Esophagus squamous epithelium (tissue), 5 donors: ENCODE results near the gene NLRP5. TPM values are rescaled to one million over a fixed set of nuclear protein-coding genes. Genes with fewer than 3 reads are reported as not detected.

Experiments
- DNase-seq: peaks from one replicate; lab custom pipeline; 2025; lab: John Stamatoyannopoulos, UW
- H3K27ac ChIP-seq, 4 donors: fragments of 200-600 bp; sonication (generic); one replicate each; pipeline ENCODE4 v1.5.1; 2016 to 2019; ENCODE audit warnings: mild to moderate bottlenecking in 1 of 4
- H3K27me3 ChIP-seq, 4 donors: fragments of 200-600 bp; sonication (generic); 1 replicate in 3 of 4; 2 replicates in 1 of 4; pipeline versions ENCODE4 v1.5.1 to v1.6.0; 2017 to 2021; ENCODE audit warnings: antibody characterized with exemption in 1 of 4
- H3K36me3 ChIP-seq, 3 donors: fragments of 200-600 bp; sonication (generic); one replicate each; pipeline ENCODE4 v1.5.1; 2016 to 2019
- H3K4me1 ChIP-seq, 3 donors: fragments of 200-600 bp; sonication (generic); one replicate each; pipeline ENCODE4 v1.5.1; 2017 to 2019
- H3K4me3 ChIP-seq, 4 donors: fragments of 200-600 bp; sonication (generic); 1 replicate in 3 of 4; 2 replicates in 1 of 4; pipeline ENCODE4 v1.5.1; 2016 to 2019; ENCODE audit warnings: mild to moderate bottlenecking in 2 of 4, moderate library complexity in 1 of 4
- H3K9me3 ChIP-seq, 3 donors: fragments of 200-600 bp; sonication (generic); one replicate each; pipeline ENCODE4 v1.5.1; 2016 to 2019
- CTCF ChIP-seq, 6 experiments: fragments of 450-650 bp in 4 of 6; fragments of 200-600 bp in 2 of 6; sonication (generic) in 2 of 6; IDR thresholded peaks; one replicate each; pipeline ENCODE4 v1.5.1; 2016 to 2019; ENCODE audit warnings: antibody characterized with exemption in 6 of 6, mild to moderate bottlenecking in 4 of 6, moderate library complexity in 4 of 6
- POLR2A ChIP-seq, 4 donors: fragments of 450-650 bp; IDR thresholded peaks; one replicate each; pipeline ENCODE4 v1.6.1; 2017; ENCODE audit warnings: antibody characterized with exemption in 4 of 4, mild to moderate bottlenecking in 4 of 4, moderate library complexity in 3 of 4
- WGBS, 2 donors: methylation state at CpG; one replicate each; pipeline ENCODE4 v1.1.5; 2018; 5-methylcytosine and 5-hydroxymethylcytosine counted together
- intact Hi-C: fragments of 100-400 bp; cut with DNase I; formaldehyde crosslinking; loops from one replicate; pipeline ENCODE4 v1.15.0; 2022
- total RNA-seq, 4 donors: library from RNA; depleted of rRNA; stranded (reverse); fragments of >200 nt; gene quantifications; one replicate each; pipeline ENCODE4 v1.1.0, GENCODE V29; 2016
- donor health status: DM: yes; HTN: yes; CAD: no.

Gene NLRP5
- total RNA-seq, 4 donors from 2014 or later = not detected

GRCh38 chr19:55958356-55958755, 28.2 kb upstream of the NLRP5 start:
- Histone ChIP-seq H3K9me3 (peaks cover 0 to 11% (median 0%) of the 10 kb centered on the region in 3 donors), H3K27ac (no peak overlapping the region), H3K4me3 (no peak overlapping the region), H3K4me1 (no peaks in the 10 kb centered on the region), H3K36me3 (no peaks in the 10 kb centered on the region), H3K27me3 (no peaks in the 10 kb centered on the region)
- no peak for DNase-seq
- 55 to 88% methylated on average over 4 of the region's 4 CpGs for WGBS, 2 donors
- intact Hi-C loops = no loop called here
- no peak for TF ChIP-seq CTCF (IDR thresholded peaks at IDR 0.05)
- TF ChIP-seq POLR2A (IDR thresholded peaks at IDR 0.05) = no peak

GRCh38 chr19:55959996-55960675, 26.4 kb upstream of the NLRP5 start:
- Histone ChIP-seq H3K27ac (no peak overlapping the region), H3K4me3 (no peak overlapping the region), H3K36me3 (no peaks in the 10 kb centered on the region), H3K9me3 (peaks cover 0 to 11% (median 0%) of the 10 kb centered on the region in 3 donors), H3K4me1 (no peaks in the 10 kb centered on the region), H3K27me3 (no peaks in the 10 kb centered on the region)
- intact Hi-C loops = no loop called here
- 83 to 88% methylated on average over 6 of the region's 6 CpGs for WGBS, 2 donors
- no peak for DNase-seq
- TF ChIP-seq POLR2A (IDR thresholded peaks at IDR 0.05) = no peak
- TF ChIP-seq CTCF (IDR thresholded peaks at IDR 0.05) = no peak

GRCh38 chr19:55962186-55962585, 24.4 kb upstream of the NLRP5 start:
- Histone ChIP-seq H3K27ac (no peak overlapping the region), H3K36me3 (no peaks in the 10 kb centered on the region), H3K9me3 (no peaks in the 10 kb centered on the region), H3K27me3 (no peaks in the 10 kb centered on the region), H3K4me3 (no peak overlapping the region), H3K4me1 (no peaks in the 10 kb centered on the region)
- intact Hi-C loops = no loop called here
- TF ChIP-seq CTCF (IDR thresholded peaks at IDR 0.05) (no peak), POLR2A (IDR thresholded peaks at IDR 0.05) (no peak)
- no peak for DNase-seq
- 87 to 93% methylated on average over 6 to 9 of the region's 10 CpGs for WGBS, 2 donors

- Histone ChIP-seq H3K27ac (no peak overlapping the region), H3K36me3 (no peaks in the 10 kb centered on the region), H3K9me3 (peaks cover 0 to 13% (median 3%) of the 10 kb centered on the region in 3 donors), H3K27me3 (no peaks in the 10 kb centered on the region), H3K4me1 (no peaks in the 10 kb centered on the region), H3K4me3 (no peak overlapping the region)
- WGBS, 2 donors = 26 to 33% methylated on average over 3 of the region's 3 CpGs
- intact Hi-C loops = no loop called here
- no peak for DNase-seq
- TF ChIP-seq CTCF (IDR thresholded peaks at IDR 0.05) (no peak), POLR2A (IDR thresholded peaks at IDR 0.05) (no peak)
Measured at GRCh38 chr19:55973982-55974381, 12.6 kb upstream of the NLRP5 start.

- no peak for TF ChIP-seq POLR2A (IDR thresholded peaks at IDR 0.05)
- no peak for TF ChIP-seq CTCF (IDR thresholded peaks at IDR 0.05)
- WGBS, 2 donors = 71 to 77% methylated on average over 5 to 6 of the region's 9 CpGs
Measured at GRCh38 chr19:55980415-55980814, 6.2 kb upstream of the NLRP5 start.

More at GRCh38 chr19:55980415-55980814, 6.2 kb upstream of the NLRP5 start:
- DNase-seq = no peak
- Histone ChIP-seq H3K27me3 (no peaks in the 10 kb centered on the region), H3K9me3 (peaks cover 0 to 34% (median 0%) of the 10 kb centered on the region in 3 donors), H3K4me3 (no peak overlapping the region), H3K36me3 (no peaks in the 10 kb centered on the region), H3K4me1 (no peaks in the 10 kb centered on the region), H3K27ac (no peak overlapping the region)
- intact Hi-C loops = no loop called here
